ENCODE data around the gene ATG5. TPM values are rescaled to one million over a fixed set of nuclear protein-coding genes. Genes with fewer than 3 reads are reported as not detected.

ATG5 gene
- total RNA-seq, 1 experiment from 2014 or later: 35.1 TPM

DNA sequence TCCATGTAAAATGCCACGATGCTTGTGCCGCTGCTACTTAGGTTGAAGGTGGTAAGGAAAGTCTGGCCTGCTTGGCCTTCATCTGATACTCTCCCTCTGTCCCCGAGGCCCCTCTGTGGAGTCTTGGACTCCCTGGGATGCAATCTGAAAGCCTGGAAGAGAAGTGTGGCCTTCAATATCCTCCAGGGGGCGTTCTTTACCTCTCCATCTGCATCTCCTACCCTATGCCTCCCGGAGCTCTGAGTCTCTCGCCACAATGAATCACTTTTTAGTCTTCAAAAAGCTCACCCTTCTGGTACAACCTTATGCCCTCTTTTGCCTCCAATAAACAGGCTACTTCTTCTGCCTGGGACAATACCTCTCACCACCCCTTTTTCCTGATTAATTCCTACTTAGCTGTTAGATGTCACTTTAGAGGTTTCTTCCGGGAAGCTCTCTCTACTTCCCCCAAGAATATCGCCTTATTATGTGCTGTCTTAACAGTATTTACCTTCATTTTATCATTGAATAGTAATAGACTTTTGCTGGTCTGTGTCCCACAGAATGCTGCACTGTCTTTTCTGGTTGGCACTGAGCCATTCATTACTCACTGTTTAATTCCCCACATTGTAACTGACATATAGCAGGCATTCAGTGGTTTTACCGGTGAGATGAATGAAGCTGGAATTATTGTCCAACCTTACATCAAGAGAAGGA is 13.9 kb upstream of the ATG5 start:
- H3K27ac Mint-ChIP-seq (ENCODE audit: unreplicated experiment): peak overlapping the region; percentile 60
- intact Hi-C loops (cut with micrococcal nuclease; ENCODE audit: unreplicated experiment): loop anchor here (2.0 to 5.0 kb wide), 2 partner anchors 15 to 228 kb away; no protein-coding TSS in a partner anchor

DNA sequence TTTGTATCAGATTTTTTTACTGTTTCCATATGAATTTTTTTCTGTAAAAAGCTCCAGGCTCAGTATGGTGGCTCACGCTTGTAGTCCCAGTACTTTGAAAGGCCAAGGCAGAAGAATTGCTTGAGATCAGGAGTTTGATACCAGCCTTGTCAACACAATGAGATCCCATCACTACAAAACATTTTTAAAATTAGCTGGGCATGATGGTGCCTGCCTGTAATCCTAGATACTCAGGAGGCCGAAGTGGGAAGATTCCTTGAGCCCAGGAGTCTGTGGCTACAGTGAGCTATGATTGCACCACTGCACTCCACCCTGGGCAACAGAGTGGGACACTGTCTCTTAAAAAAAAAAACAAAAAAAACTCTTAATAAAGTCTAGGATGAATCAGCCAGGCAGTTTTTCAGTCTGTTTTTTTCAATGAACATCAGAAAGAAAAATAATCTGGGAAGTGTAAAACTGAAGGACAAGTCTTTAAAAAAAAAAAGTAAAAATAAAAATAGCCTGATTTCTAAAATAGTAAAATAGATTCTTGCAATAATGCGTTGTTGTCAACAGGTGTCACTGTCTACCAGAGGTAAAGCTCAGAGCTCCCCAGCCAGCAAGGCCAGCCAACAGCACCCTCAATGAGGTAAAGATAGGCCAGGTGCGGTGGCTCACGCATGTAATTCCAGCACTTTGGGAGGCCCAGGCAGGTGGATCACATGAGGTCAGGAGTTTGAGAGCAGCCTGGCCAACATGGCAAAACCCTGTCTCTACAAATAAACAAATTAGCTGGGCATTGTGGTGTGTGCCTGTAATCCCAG is 9.3 kb upstream of the ATG5 start:
- BruUV-seq (replicated peaks): no TSS peak
- intact Hi-C loops (cut with micrococcal nuclease; ENCODE audit: unreplicated experiment): loop anchor here (1.0 to 5.0 kb wide), 3 partner anchors 111 to 662 kb away; no protein-coding TSS in a partner anchor
- Mint-ChIP-seq H3K4me3 (ENCODE audit: low read depth, unreplicated experiment) (no peak overlapping the region), H3K36me3 (ENCODE audit: insufficient read depth, unreplicated experiment) (no peaks in the 10 kb centered on the region), H3K27me3 (ENCODE audit: unreplicated experiment) (peaks cover 8% of the 10 kb centered on the region), H3K9me3 (ENCODE audit: low read depth, unreplicated experiment) (no peaks in the 10 kb centered on the region), H3K4me1 (ENCODE audit: low read depth, unreplicated experiment) (peaks cover 14% of the 10 kb centered on the region), H3K27ac (ENCODE audit: unreplicated experiment) (no peak overlapping the region)
- CTCF ChIA-PET: interaction anchor here (0.6 to 1.2 kb wide), 9 partner anchors 10 to 1706 kb away, joined by 3 to 7 read pairs (median 3); no protein-coding TSS in a partner anchor
- TF ChIP-seq CTCF (IDR thresholded peaks at IDR 0.05; ENCODE audit: unreplicated experiment): peak; percentile 76
- DNase-seq: peak; percentile 53

More for the DNA sequence above, 13.9 kb upstream of the ATG5 start:
- no peaks in the 10 kb centered on the region for H3K27me3 Mint-ChIP-seq (ENCODE audit: unreplicated experiment)
- no peaks in the 10 kb centered on the region for H3K9me3 Mint-ChIP-seq (ENCODE audit: low read depth, unreplicated experiment)
- CTCF ChIA-PET: interaction anchor here (0.6 to 2.2 kb wide), 13 partner anchors 12 to 658 kb away, joined by 3 to 17 read pairs (median 4); partner anchors contain the start of genes ATG5 and CRYBG1
- DNase-seq: peak; percentile 70
- TF ChIP-seq CTCF (IDR thresholded peaks at IDR 0.05; ENCODE audit: unreplicated experiment): peak; percentile 75
- peaks cover 12% of the 10 kb centered on the region for H3K4me1 Mint-ChIP-seq (ENCODE audit: low read depth, unreplicated experiment)
- no peaks in the 10 kb centered on the region for H3K36me3 Mint-ChIP-seq (ENCODE audit: insufficient read depth, unreplicated experiment)
- peak overlapping the region; percentile 44 for H3K4me3 Mint-ChIP-seq (ENCODE audit: low read depth, unreplicated experiment)
- BruUV-seq (replicated peaks): no TSS peak

- CTCF ChIA-PET: interaction anchor here (0.7 to 1.2 kb wide), 2 partner anchors 15 to 528 kb away, joined by 3 to 4 read pairs; no protein-coding TSS in a partner anchor
- Mint-ChIP-seq H3K27me3 (ENCODE audit: unreplicated experiment) (peaks cover 5% of the 10 kb centered on the region), H3K4me3 (ENCODE audit: low read depth, unreplicated experiment) (peak overlapping the region; percentile 99), H3K27ac (ENCODE audit: unreplicated experiment) (peak overlapping the region; percentile 99), H3K36me3 (ENCODE audit: insufficient read depth, unreplicated experiment) (peaks cover 20% of the 10 kb centered on the region), H3K4me1 (ENCODE audit: low read depth, unreplicated experiment) (peaks cover 43% of the 10 kb centered on the region), H3K9me3 (ENCODE audit: low read depth, unreplicated experiment) (peaks cover 4% of the 10 kb centered on the region)
- intact Hi-C loops (cut with micrococcal nuclease; ENCODE audit: unreplicated experiment): no loop called here
- no peak for DNase-seq
- BruUV-seq (replicated peaks): no TSS peak
- TF ChIP-seq CTCF (IDR thresholded peaks at IDR 0.05; ENCODE audit: unreplicated experiment): no peak
These were observed 729 bp downstream of the ATG5 start for GRCh38 chr6:106324726-106325335.

DNA sequence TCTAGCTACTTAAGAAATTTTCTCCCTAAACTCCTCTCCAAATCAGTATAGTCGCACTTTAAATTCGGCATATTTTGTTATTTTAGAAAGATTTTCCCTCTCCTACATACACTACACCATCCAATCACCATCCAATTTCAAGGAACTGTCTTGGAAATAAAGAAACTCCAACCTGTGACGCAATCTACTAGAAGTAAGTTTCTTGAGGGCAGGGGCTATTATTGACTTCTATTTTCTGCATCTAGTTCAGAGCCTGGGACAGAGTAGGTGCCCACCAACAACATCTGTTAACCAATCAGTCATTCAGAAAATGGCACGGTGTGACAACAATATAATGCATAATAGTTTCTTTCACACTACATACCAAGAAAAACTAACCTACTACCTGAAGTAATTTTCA is 3.6 kb downstream of the ATG5 start:
- no peak for DNase-seq
- H3K4me3 Mint-ChIP-seq (ENCODE audit: low read depth, unreplicated experiment): no peak overlapping the region
- peaks cover 48% of the 10 kb centered on the region for H3K4me1 Mint-ChIP-seq (ENCODE audit: low read depth, unreplicated experiment)
- H3K9me3 Mint-ChIP-seq (ENCODE audit: low read depth, unreplicated experiment): peaks cover 4% of the 10 kb centered on the region
- H3K27me3 Mint-ChIP-seq (ENCODE audit: unreplicated experiment): no peaks in the 10 kb centered on the region
- CTCF ChIA-PET: no interaction called here
- BruUV-seq (replicated peaks): no TSS peak
- intact Hi-C loops (cut with micrococcal nuclease; ENCODE audit: unreplicated experiment): no loop called here
- peaks cover 20% of the 10 kb centered on the region for H3K36me3 Mint-ChIP-seq (ENCODE audit: insufficient read depth, unreplicated experiment)
- TF ChIP-seq CTCF (IDR thresholded peaks at IDR 0.05; ENCODE audit: unreplicated experiment): no peak
- no peak overlapping the region for H3K27ac Mint-ChIP-seq (ENCODE audit: unreplicated experiment)

All from Calu3 (cell line).